ENCODE data around the gene PHF10.

The PHF10 gene

GRCh38 chr6:169667716-169668115 is 56.6 kb downstream of the PHF10 start:
- H3K9me3 ChIP-seq (ENCODE audit: control insufficient read depth, low read length) = no peaks in the 10 kb centered on the region
- H3K4me3 ChIP-seq (ENCODE audit: low read depth, low read length) = no peak overlapping the region
- TF ChIP-seq CTCF (IDR thresholded peaks at IDR 0.05) = no peak
- H3K27ac ChIP-seq = no peak overlapping the region
- H3K79me2 ChIP-seq = no peaks in the 10 kb centered on the region
- no peak overlapping the region for H3K9ac ChIP-seq
- H3K4me2 ChIP-seq (ENCODE audit: low read length) = no peak overlapping the region
- H3K36me3 ChIP-seq (ENCODE audit: control insufficient read depth, insufficient read depth, low read length) = no peaks in the 10 kb centered on the region
- H2AFZ ChIP-seq = no peak overlapping the region
- H3K27me3 ChIP-seq (ENCODE audit: control insufficient read depth, insufficient read depth, low read length) = no peaks in the 10 kb centered on the region
- H3K4me1 ChIP-seq = no peaks in the 10 kb centered on the region

DNA sequence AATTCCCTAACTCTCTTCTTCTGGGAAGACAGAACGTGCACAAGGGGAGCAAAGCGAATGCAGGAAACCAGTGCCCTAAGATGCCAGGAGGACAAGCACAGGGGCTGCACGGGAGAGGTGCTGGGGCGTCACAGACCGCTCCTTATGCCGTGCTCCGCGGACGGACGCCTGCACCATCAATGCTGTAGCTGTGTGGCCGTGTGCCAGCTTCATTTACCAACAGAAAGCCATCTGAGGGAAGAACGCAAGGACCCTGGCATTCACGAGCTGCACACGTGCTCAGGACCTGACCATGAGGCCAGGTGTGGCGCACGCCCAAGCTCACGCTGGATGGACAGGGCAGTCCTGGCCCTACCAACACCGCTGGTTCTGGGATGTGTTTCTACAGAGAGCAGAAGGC is 57.9 kb downstream of the PHF10 start:
- H2AFZ ChIP-seq = no peak overlapping the region
- TF ChIP-seq CTCF (IDR thresholded peaks at IDR 0.05) = no peak
- H3K27me3 ChIP-seq (ENCODE audit: control insufficient read depth, insufficient read depth, low read length) = no peaks in the 10 kb centered on the region
- H3K4me1 ChIP-seq = no peaks in the 10 kb centered on the region
- no peaks in the 10 kb centered on the region for H3K9me3 ChIP-seq (ENCODE audit: control insufficient read depth, low read length)
- no peak overlapping the region for H3K27ac ChIP-seq
- H3K4me2 ChIP-seq (ENCODE audit: low read length) = no peak overlapping the region
- no peaks in the 10 kb centered on the region for H3K36me3 ChIP-seq (ENCODE audit: control insufficient read depth, insufficient read depth, low read length)
- H3K79me2 ChIP-seq = no peaks in the 10 kb centered on the region
- no peak overlapping the region for H3K9ac ChIP-seq
- no peak overlapping the region for H3K4me3 ChIP-seq (ENCODE audit: low read depth, low read length)

DNA sequence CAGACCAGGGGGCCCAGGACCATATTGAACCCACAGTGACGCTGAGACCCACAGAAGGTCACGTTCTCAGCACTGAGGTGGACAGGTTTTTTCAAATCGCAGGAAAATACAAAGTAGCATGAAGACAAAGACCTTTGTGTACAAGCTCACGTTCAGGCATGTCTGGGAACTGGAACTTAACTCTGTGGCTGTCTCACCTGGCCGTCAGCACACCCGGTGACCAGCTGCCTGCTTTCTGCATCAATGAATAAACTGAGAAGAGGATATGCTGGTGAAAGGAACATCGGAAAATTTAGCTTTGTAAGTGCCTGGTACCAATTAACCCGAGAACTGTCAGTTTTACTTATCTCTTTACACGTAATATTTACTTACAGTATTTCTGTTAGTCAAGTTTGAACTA is 59.0 kb downstream of the PHF10 start:
- H3K9ac ChIP-seq = no peak overlapping the region
- TF ChIP-seq CTCF (IDR thresholded peaks at IDR 0.05) = no peak
- no peak overlapping the region for H3K4me3 ChIP-seq (ENCODE audit: low read depth, low read length)
- H3K36me3 ChIP-seq (ENCODE audit: control insufficient read depth, insufficient read depth, low read length) = no peaks in the 10 kb centered on the region
- no peak overlapping the region for H3K4me2 ChIP-seq (ENCODE audit: low read length)
- H2AFZ ChIP-seq = no peak overlapping the region
- H3K27ac ChIP-seq = no peak overlapping the region
- no peaks in the 10 kb centered on the region for H3K4me1 ChIP-seq
- H3K9me3 ChIP-seq (ENCODE audit: control insufficient read depth, low read length) = no peaks in the 10 kb centered on the region
- H3K79me2 ChIP-seq = no peaks in the 10 kb centered on the region
- no peaks in the 10 kb centered on the region for H3K27me3 ChIP-seq (ENCODE audit: control insufficient read depth, insufficient read depth, low read length)

DNA sequence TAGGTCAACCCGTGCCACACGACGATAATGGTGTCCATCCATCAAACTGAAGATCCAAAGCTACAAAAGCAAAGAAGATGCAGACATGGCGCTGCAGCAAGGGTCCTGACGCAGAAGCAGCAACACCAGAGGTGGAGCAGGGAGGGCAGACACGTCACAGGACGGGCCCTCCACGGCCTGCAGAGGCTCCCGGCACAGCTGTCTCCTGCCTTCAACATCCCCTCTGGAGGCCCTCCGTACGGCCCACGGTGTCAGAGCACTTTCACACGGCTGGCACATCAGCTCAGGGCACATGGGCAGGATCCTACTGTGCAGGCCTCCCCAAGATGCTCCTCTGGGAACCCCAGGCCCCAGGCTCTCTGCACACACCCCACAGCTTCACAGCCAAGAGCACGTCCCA is 60.1 kb downstream of the PHF10 start:
- H3K79me2 ChIP-seq = no peaks in the 10 kb centered on the region
- no peak overlapping the region for H3K27ac ChIP-seq
- no peaks in the 10 kb centered on the region for H3K4me1 ChIP-seq
- H3K9me3 ChIP-seq (ENCODE audit: control insufficient read depth, low read length) = no peaks in the 10 kb centered on the region
- H3K4me2 ChIP-seq (ENCODE audit: low read length) = no peak overlapping the region
- no peak for TF ChIP-seq CTCF (IDR thresholded peaks at IDR 0.05)
- no peaks in the 10 kb centered on the region for H3K36me3 ChIP-seq (ENCODE audit: control insufficient read depth, insufficient read depth, low read length)
- no peaks in the 10 kb centered on the region for H3K27me3 ChIP-seq (ENCODE audit: control insufficient read depth, insufficient read depth, low read length)
- no peak overlapping the region for H3K4me3 ChIP-seq (ENCODE audit: low read depth, low read length)
- no peak overlapping the region for H2AFZ ChIP-seq
- H3K9ac ChIP-seq = no peak overlapping the region

- no peak overlapping the region for H3K4me3 ChIP-seq (ENCODE audit: low read depth, low read length)
- H2AFZ ChIP-seq = no peak overlapping the region
- H3K4me2 ChIP-seq (ENCODE audit: low read length) = no peak overlapping the region
- no peaks in the 10 kb centered on the region for H3K27me3 ChIP-seq (ENCODE audit: control insufficient read depth, insufficient read depth, low read length)
- no peaks in the 10 kb centered on the region for H3K79me2 ChIP-seq
- H3K36me3 ChIP-seq (ENCODE audit: control insufficient read depth, insufficient read depth, low read length) = no peaks in the 10 kb centered on the region
- no peak overlapping the region for H3K27ac ChIP-seq
- H3K9ac ChIP-seq = no peak overlapping the region
- no peaks in the 10 kb centered on the region for H3K9me3 ChIP-seq (ENCODE audit: control insufficient read depth, low read length)
- H3K4me1 ChIP-seq = no peaks in the 10 kb centered on the region
- no peak for TF ChIP-seq CTCF (IDR thresholded peaks at IDR 0.05)
Observed at GRCh38 chr6:169663468-169663867, 60.8 kb downstream of the PHF10 start.

Data from parathyroid adenoma (tissue), 2 donors.